Measurements from ENCODE around the gene PELI2. TPM values are rescaled to one million over a fixed set of nuclear protein-coding genes. Genes with fewer than 3 reads are reported as not detected.

Gene PELI2
- total and polyA plus RNA-seq, 11 donors, result 0.80 to 5.2 (median 3.3) TPM

- H3K27me3 ChIP-seq, result no peaks in the 10 kb centered on the region
- WGBS, 4 donors, result 76 to 91% (median 84%) methylated on average over 7 of the region's 7 CpGs
- H3K36me3 ChIP-seq, result no peaks in the 10 kb centered on the region
- no peak for TF ChIP-seq POLR2A (IDR thresholded peaks at IDR 0.05)
- TF ChIP-seq CTCF (IDR thresholded peaks at IDR 0.05), result no peak
- no peak overlapping the region for H3K4me3 ChIP-seq
- no peak for DNase-seq
- intact Hi-C loops (cut with DNase I), result no loop called here
- no peak overlapping the region for H3K27ac ChIP-seq
- ATAC-seq, result no peak
- peaks cover 0 to 18% (median 4%) of the 10 kb centered on the region in 12 donors for H3K9me3 ChIP-seq
- peaks cover 0 to 18% (median 4%) of the 10 kb centered on the region in 12 donors for H3K4me1 ChIP-seq
Observed at GRCh38 chr14:56170877-56171422, 52.7 kb downstream of the PELI2 start.

DNA sequence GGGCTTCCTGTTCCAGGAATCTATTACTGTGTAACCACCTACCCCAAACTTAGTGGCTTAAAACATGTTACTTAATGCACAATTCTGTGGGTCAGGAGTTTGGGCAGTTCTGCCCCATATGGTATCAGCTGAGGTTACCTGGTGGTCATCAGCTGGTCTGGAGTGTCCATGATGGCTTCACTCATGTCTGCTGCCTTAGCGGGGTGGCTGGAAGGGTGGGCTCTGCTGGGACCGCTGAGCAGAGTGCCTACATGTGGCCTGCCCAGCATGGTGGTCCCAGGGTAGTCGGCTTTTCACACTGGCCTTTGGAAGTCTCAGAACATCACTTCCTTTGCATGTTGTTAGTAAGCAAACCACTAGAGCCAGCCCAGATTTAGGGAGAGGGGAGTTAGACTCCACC, 53.9 kb downstream of the PELI2 start:
- H3K36me3 ChIP-seq, result no peaks in the 10 kb centered on the region
- peaks cover 0 to 21% (median 5%) of the 10 kb centered on the region in 12 donors for H3K4me1 ChIP-seq
- H3K27me3 ChIP-seq, result no peaks in the 10 kb centered on the region
- ATAC-seq, result no peak
- 83 to 93% (median 90%) methylated on average over 3 of the region's 3 CpGs for WGBS, 4 donors
- no peak overlapping the region for H3K4me3 ChIP-seq
- DNase-seq, result no peak
- H3K9me3 ChIP-seq, result peaks cover 0 to 7% (median 0%) of the 10 kb centered on the region in 12 donors
- H3K27ac ChIP-seq, result no peak overlapping the region
- TF ChIP-seq POLR2A (IDR thresholded peaks at IDR 0.05), result no peak
- no peak for TF ChIP-seq CTCF (IDR thresholded peaks at IDR 0.05)
- intact Hi-C loops (cut with DNase I), result no loop called here

- Histone ChIP-seq H3K9me3 (peaks cover 0 to 2% (median 0%) of the 10 kb centered on the region in 12 donors), H3K36me3 (no peaks in the 10 kb centered on the region), H3K27me3 (no peaks in the 10 kb centered on the region), H3K4me3 (no peak overlapping the region), H3K4me1 (peaks cover 0 to 24% (median 5%) of the 10 kb centered on the region in 12 donors), H3K27ac (peak overlapping the region in 2 of 12 donors; percentile 25 to 52)
- ATAC-seq, result peak in 2 of 4 donors; percentile 45 to 67
- 46 to 60% (median 49%) methylated on average over 3 of the region's 3 CpGs for WGBS, 4 donors
- no peak for DNase-seq
- intact Hi-C loops (cut with DNase I), result no loop called here
- TF ChIP-seq CTCF (IDR thresholded peaks at IDR 0.05) (no peak), POLR2A (IDR thresholded peaks at IDR 0.05) (no peak)
Observed at GRCh38 chr14:56172571-56172971, 54.4 kb downstream of the PELI2 start.

GRCh38 chr14:56173365-56173922, 55.2 kb downstream of the PELI2 start:
- Histone ChIP-seq H3K27me3 (no peaks in the 10 kb centered on the region), H3K27ac (peak overlapping the region in 1 of 12 donors; percentile 52), H3K4me1 (peaks cover 0 to 24% (median 5%) of the 10 kb centered on the region in 12 donors), H3K9me3 (no peaks in the 10 kb centered on the region), H3K4me3 (no peak overlapping the region), H3K36me3 (no peaks in the 10 kb centered on the region)
- WGBS, 4 donors, result 90 to 94% (median 93%) methylated on average over 6 of the region's 6 CpGs
- ATAC-seq (no peak), DNase-seq (no peak)
- intact Hi-C loops (cut with DNase I), result no loop called here
- TF ChIP-seq CTCF (IDR thresholded peaks at IDR 0.05) (no peak), POLR2A (IDR thresholded peaks at IDR 0.05) (no peak)
